Mucosa of descending colon (tissue), 3 donors: ENCODE data around the gene PTPRK. TPM values are rescaled to one million over a fixed set of nuclear protein-coding genes. Genes with fewer than 3 reads are reported as not detected.

ENCODE experiments used
- ATAC-seq: fragments of 200-7000 bp; cut with Tn5 transposase; one replicate; pipeline ENCODE4 v1.9.1; 2020; ENCODE audit warnings: mild to moderate bottlenecking, moderate library complexity
- DNase-seq, 3 donors: peaks; one replicate each; pipeline ENCODE4 v3.0.0-alpha.2; 2020
- H3K36me3 ChIP-seq: fragments of 200-600 bp; one replicate; pipeline ENCODE4 v1.8.0; 2021; ENCODE audit warnings: low read depth, mild to moderate bottlenecking
- H3K4me1 ChIP-seq: fragments of 200-600 bp; one replicate; pipeline ENCODE4 v1.8.0; 2021; ENCODE audit warnings: low read depth, mild to moderate bottlenecking
- H3K4me3 ChIP-seq: fragments of 200-600 bp; one replicate; pipeline ENCODE4 v1.8.0; 2021; ENCODE audit warnings: mild to moderate bottlenecking
- H3K9me3 ChIP-seq: fragments of 200-600 bp; one replicate; pipeline ENCODE4 v1.8.0; 2021; ENCODE audit warnings: mild to moderate bottlenecking
- intact Hi-C, 2 donors: fragments of 100-400 bp; cut with DNase I in 1 of 2; cut with micrococcal nuclease in 1 of 2; formaldehyde crosslinking; loops; one replicate each; pipeline versions ENCODE4 v1.11.0 to v1.11.1; 2022; cut with DNase I, micrococcal nuclease
- total RNA-seq, 3 donors: library from RNA; stranded (reverse); fragmentation: NEBNext Ultra II Directional in 2 of 3; extraction: Animal tissue kit (Norgen Biotek cat#: 25700) in 2 of 3; gene quantifications; one replicate each; pipeline versions ENCODE4 v1.2.1 to v1.2.4, GENCODE V29; 2021 to 2023
- TF ChIP-seq, protein P1 (sequence below): fragments of 200-600 bp; IDR thresholded peaks from one replicate; pipeline ENCODE4 v1.8.0; 2022; ENCODE audit warnings: antibody characterized with exemption, mild to moderate bottlenecking
- donor health status: DM: no; HTN: no; CAD: no; lungs with moderate emphysema.
- donor health status: DM: no; HTN: no; CAD: no.
- donor health status: DM: no; HTN: yes; CAD: no.

The PTPRK gene
- total RNA-seq, 3 donors from 2014 or later, result 75.9 to 159 (median 86.7) TPM

DNA sequence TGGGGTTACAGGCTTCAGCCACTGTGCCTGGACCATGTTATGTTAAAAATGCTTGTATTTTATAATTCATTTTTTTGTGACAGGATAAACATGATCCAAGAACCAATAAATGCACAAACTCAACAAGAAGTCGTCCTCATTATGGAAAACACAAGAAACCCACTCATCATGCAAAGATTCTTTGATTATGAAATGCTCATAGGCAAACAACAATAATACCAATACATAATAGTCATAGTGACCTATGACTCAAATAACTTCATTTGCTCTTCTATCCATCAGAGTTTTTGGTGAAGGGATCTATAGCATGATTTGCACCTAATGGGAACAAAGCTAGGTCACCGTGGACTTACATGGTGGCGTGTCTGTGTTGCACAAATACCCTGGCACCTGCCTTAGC lies 402.5 kb downstream of the PTPRK start:
- H3K36me3 ChIP-seq, result no peaks in the 10 kb centered on the region
- ATAC-seq, result no peak
- TF ChIP-seq, protein P1, sequence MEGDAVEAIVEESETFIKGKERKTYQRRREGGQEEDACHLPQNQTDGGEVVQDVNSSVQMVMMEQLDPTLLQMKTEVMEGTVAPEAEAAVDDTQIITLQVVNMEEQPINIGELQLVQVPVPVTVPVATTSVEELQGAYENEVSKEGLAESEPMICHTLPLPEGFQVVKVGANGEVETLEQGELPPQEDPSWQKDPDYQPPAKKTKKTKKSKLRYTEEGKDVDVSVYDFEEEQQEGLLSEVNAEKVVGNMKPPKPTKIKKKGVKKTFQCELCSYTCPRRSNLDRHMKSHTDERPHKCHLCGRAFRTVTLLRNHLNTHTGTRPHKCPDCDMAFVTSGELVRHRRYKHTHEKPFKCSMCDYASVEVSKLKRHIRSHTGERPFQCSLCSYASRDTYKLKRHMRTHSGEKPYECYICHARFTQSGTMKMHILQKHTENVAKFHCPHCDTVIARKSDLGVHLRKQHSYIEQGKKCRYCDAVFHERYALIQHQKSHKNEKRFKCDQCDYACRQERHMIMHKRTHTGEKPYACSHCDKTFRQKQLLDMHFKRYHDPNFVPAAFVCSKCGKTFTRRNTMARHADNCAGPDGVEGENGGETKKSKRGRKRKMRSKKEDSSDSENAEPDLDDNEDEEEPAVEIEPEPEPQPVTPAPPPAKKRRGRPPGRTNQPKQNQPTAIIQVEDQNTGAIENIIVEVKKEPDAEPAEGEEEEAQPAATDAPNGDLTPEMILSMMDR, result no peak
- H3K4me3 ChIP-seq, result no peak overlapping the region
- intact Hi-C loops, result no loop called here
- no peak for DNase-seq
- no peaks in the 10 kb centered on the region for H3K4me1 ChIP-seq
- no peaks in the 10 kb centered on the region for H3K9me3 ChIP-seq

DNA sequence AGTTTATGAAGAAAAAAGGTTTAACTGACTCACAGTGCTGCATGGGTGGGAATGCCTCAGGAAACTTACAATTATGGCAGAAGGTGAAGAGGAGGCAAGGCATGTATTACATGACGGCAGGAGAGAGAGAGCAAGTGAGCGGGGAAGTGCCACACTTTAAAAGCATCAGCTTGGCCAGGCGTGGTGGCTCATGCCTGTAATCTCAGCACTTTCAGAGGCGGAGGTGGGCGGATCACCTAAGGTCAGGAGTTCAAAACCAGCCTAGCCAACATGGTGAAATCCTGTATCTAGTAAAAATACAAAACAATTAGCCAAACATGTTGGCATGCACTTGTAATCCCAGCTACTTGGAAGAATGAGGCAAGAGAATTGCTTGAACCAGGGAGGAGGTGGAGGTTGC lies 406.2 kb downstream of the PTPRK start:
- intact Hi-C loops, result no loop called here
- Histone ChIP-seq H3K4me3 (no peak overlapping the region), H3K36me3 (no peaks in the 10 kb centered on the region), H3K9me3 (no peaks in the 10 kb centered on the region), H3K4me1 (no peaks in the 10 kb centered on the region)
- DNase-seq (no peak), ATAC-seq (no peak)
- TF ChIP-seq, protein P1, result no peak

DNA sequence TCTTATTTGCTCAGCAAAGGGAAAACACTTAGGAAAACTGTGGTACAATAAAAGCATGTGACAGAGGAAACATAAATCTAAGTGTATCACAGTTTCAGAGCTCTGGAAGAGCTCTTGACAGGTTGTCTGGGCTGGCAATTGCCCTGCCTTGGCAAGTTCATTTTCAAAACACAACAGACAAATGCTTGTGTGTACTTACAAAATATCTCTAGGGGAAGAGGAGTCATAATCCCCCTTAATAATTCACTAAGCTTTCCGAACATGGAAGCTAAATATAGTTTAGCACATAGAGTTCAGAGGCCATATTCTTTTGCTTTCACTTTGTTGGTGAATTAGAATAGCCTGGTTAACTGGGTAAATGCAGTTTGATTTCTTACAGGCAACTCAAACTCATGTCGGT lies 407.9 kb downstream of the PTPRK start:
- ATAC-seq, result peak; percentile 79
- intact Hi-C loops, result no loop called here
- no peak for DNase-seq
- no peak overlapping the region for H3K4me3 ChIP-seq
- TF ChIP-seq, protein P1, result no peak
- H3K4me1 ChIP-seq, result no peaks in the 10 kb centered on the region
- H3K9me3 ChIP-seq, result no peaks in the 10 kb centered on the region
- H3K36me3 ChIP-seq, result no peaks in the 10 kb centered on the region

DNA sequence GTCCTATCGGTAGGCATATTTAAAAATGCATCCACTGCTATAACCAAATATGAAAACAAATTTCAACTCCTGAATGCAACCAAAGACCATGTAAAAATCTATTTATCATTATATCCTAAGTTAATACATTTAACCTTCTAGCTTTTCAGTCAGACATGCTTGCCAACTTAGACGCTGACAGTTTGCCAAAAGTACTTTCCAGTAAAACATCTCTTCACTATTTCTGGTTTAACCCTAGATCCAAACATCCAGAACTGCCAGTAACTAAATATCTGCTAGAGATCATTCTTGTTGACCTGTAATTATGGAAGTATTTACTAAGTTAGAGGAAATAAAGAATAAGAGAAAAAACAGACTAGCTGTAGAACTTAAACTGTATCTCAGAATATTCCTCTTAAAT lies 409.3 kb downstream of the PTPRK start:
- Histone ChIP-seq H3K36me3 (no peaks in the 10 kb centered on the region), H3K4me3 (no peak overlapping the region), H3K9me3 (no peaks in the 10 kb centered on the region), H3K4me1 (no peaks in the 10 kb centered on the region)
- intact Hi-C loops, result no loop called here
- ATAC-seq (no peak), DNase-seq (no peak)
- TF ChIP-seq, protein P1, result no peak

DNA sequence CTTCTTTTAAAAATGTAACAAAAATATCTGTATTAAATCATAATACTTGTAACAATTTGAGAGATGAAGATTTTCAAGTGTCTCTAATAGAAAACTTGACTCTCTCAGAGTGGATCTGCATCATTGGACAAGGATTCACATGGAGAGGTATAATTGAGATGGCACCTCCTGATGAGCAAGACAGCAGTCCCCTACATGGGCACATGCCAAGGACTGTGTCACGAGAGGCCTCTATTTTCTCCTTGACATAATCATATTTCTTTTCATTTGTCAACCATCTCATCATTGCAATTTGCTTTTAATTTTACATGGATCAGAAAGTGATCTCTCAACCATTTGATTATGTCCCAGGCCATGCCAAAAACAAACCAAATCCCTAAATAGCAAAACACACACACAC lies 412.7 kb downstream of the PTPRK start:
- no peak for ATAC-seq
- H3K9me3 ChIP-seq, result no peaks in the 10 kb centered on the region
- DNase-seq, result no peak

More for the DNA sequence above, 412.7 kb downstream of the PTPRK start:
- TF ChIP-seq, protein P1, result no peak
- Histone ChIP-seq H3K4me1 (no peaks in the 10 kb centered on the region), H3K36me3 (no peaks in the 10 kb centered on the region), H3K4me3 (no peak overlapping the region)
- intact Hi-C loops, result no loop called here
